HG02678 (cell line): ENCODE results near the gene FGF3.

Experiments
- ATAC-seq: cut with Tn5 transposase; IDR thresholded peaks from one replicate; pipeline ENCODE4 v1.9.1; 2021; ENCODE audit warnings: mild to moderate bottlenecking, moderate library complexity; ENCODE audit not compliant: unreplicated experiment

FGF3 gene

GRCh38 chr11:69804769-69805508, 14.3 kb downstream of the FGF3 start:
- ATAC-seq, result no peak

- ATAC-seq, result no peak
These were observed 15.5 kb downstream of the FGF3 start for GRCh38 chr11:69803604-69804218.

GRCh38 chr11:69803022-69803421, 16.2 kb downstream of the FGF3 start:
- no peak for ATAC-seq

GRCh38 chr11:69802590-69802989, 16.6 kb downstream of the FGF3 start:
- no peak for ATAC-seq

GRCh38 chr11:69801513-69802335, 17.5 kb downstream of the FGF3 start:
- ATAC-seq, result no peak

- ATAC-seq, result no peak
These were observed 18.9 kb downstream of the FGF3 start for GRCh38 chr11:69800278-69800677.

GRCh38 chr11:69799582-69799981, 19.6 kb downstream of the FGF3 start:
- ATAC-seq, result no peak

- ATAC-seq, result no peak
These were observed 20.1 kb downstream of the FGF3 start for GRCh38 chr11:69799097-69799496.

- ATAC-seq, result no peak
These were observed 21.3 kb downstream of the FGF3 start for GRCh38 chr11:69797737-69798528.

GRCh38 chr11:69797156-69797555, 22.1 kb downstream of the FGF3 start:
- no peak for ATAC-seq

GRCh38 chr11:69796063-69796462, 23.2 kb downstream of the FGF3 start:
- no peak for ATAC-seq

- no peak for ATAC-seq
These were observed 27.7 kb downstream of the FGF3 start for GRCh38 chr11:69791276-69792180.

GRCh38 chr11:69788956-69789355, 30.3 kb downstream of the FGF3 start:
- no peak for ATAC-seq

- ATAC-seq, result no peak
These were observed 31.3 kb downstream of the FGF3 start for GRCh38 chr11:69787906-69788305.

- no peak for ATAC-seq
These were observed 31.8 kb downstream of the FGF3 start for GRCh38 chr11:69787457-69787856.

GRCh38 chr11:69781241-69781640, 38.0 kb downstream of the FGF3 start:
- ATAC-seq, result no peak

GRCh38 chr11:69778373-69778772, 40.8 kb downstream of the FGF3 start:
- no peak for ATAC-seq

GRCh38 chr11:69775163-69775755, 44.0 kb downstream of the FGF3 start, which contains the start of gene FGF4:
Gene FGF4, minus strand, starts transcription at chr11:69775341. Its CDS starts 257 bp downstream, at chr11:69775084.
- ATAC-seq, result no peak

GRCh38 chr11:69774354-69775162, 44.7 kb downstream of the FGF3 start:
- ATAC-seq, result no peak
